Measurements from ENCODE around the gene EMC6.

Gene EMC6

DNA sequence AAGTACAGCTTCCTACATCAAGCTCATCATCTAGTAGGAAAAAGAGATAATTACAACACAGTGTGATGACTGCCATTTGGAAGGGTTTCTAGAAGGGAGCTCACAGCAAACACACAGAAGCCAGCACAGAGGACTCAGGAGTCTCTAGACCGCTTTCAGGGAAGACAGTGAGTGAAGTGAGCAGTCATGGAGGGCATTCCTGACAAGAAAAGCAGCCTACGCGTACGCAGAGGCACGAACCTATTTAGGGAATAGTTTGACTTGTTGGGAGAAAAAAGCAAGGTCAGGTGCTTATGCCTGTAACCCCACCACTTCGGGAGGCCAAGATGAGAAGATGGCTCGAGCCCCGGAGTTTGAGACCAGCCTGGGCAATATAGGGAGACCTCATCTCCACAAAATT lies 46.7 kb downstream of the EMC6 start:
- FAIRE-seq = no peak

DNA sequence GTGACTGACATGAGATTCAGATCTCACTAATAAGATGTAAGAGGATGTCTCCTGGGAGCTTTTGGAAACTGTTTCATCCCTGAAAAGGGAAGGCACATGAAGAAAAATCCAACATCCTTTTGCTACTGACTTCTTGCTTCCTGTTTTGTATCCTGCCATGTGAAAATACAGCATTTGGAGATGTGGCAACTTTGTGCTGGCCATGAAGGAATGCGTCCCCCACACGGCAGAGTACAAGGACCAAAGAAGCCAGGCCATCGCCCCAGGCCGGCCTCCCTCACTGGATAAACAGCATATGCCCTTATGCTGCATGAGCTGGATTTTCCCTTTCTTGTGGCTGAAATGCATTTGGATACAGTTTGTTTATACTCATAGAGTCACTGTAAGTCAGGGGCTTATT lies 49.6 kb downstream of the EMC6 start:
- no peak for FAIRE-seq

DNA sequence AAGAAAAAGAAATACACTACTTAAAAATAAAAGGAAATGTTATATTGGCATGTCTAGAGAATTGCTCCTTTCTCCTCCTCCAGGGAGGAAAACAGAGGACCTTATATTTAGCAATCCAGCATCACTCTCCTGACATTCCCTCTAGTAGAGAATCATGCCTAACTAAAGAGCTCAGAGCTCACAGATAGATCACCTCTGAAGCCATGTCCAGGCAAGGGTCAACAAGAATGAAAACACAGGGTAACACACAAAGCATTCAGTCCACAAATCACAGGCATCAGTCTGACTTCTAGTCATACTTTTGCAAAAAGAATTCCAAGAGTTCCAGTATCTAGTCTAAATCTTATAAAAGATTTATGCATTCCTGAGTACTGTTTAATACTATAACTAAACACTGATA lies 50.7 kb downstream of the EMC6 start:
- FAIRE-seq = no peak
